ENCODE data around the gene MACROD2.

DNA sequence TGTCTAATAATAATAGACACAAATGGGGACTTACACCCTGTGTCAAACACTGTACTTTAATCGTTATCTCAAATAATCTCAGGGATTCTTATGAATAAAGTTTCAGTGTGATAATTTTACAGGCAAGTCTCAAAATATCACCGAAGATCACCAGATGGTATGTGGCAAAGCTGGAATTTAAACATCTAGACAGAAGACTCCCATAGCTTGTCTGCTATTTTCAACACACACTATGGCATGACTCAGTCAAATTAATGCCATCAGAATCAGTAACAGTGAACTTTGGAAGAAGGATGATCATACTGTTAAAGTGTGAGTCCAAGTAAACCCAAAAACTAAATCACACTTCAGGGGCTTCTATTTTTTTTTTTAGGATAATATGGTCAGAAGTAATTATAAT lies 1209.7 kb downstream of the MACROD2 start:
- TF ChIP-seq, protein P1, sequence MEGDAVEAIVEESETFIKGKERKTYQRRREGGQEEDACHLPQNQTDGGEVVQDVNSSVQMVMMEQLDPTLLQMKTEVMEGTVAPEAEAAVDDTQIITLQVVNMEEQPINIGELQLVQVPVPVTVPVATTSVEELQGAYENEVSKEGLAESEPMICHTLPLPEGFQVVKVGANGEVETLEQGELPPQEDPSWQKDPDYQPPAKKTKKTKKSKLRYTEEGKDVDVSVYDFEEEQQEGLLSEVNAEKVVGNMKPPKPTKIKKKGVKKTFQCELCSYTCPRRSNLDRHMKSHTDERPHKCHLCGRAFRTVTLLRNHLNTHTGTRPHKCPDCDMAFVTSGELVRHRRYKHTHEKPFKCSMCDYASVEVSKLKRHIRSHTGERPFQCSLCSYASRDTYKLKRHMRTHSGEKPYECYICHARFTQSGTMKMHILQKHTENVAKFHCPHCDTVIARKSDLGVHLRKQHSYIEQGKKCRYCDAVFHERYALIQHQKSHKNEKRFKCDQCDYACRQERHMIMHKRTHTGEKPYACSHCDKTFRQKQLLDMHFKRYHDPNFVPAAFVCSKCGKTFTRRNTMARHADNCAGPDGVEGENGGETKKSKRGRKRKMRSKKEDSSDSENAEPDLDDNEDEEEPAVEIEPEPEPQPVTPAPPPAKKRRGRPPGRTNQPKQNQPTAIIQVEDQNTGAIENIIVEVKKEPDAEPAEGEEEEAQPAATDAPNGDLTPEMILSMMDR (IDR thresholded peaks at IDR 0.05): no peak
- TF ChIP-seq POLR2A (IDR thresholded peaks at IDR 0.05): no peak
